ENCODE results near the gene WRNIP1.

GRCh38 chr6:2729921-2730320, 35.3 kb upstream of the WRNIP1 start:
- TF ChIP-seq, protein P1, sequence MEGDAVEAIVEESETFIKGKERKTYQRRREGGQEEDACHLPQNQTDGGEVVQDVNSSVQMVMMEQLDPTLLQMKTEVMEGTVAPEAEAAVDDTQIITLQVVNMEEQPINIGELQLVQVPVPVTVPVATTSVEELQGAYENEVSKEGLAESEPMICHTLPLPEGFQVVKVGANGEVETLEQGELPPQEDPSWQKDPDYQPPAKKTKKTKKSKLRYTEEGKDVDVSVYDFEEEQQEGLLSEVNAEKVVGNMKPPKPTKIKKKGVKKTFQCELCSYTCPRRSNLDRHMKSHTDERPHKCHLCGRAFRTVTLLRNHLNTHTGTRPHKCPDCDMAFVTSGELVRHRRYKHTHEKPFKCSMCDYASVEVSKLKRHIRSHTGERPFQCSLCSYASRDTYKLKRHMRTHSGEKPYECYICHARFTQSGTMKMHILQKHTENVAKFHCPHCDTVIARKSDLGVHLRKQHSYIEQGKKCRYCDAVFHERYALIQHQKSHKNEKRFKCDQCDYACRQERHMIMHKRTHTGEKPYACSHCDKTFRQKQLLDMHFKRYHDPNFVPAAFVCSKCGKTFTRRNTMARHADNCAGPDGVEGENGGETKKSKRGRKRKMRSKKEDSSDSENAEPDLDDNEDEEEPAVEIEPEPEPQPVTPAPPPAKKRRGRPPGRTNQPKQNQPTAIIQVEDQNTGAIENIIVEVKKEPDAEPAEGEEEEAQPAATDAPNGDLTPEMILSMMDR (IDR thresholded peaks at IDR 0.05) = no peak
- TF ChIP-seq POLR2A (IDR thresholded peaks at IDR 0.05) = no peak
- TF ChIP-seq EP300 (IDR thresholded peaks at IDR 0.05) = no peak
